Heart left ventricle (tissue), 16 donors: Measurements from ENCODE around the gene ATP1B2. TPM values are rescaled to one million over a fixed set of nuclear protein-coding genes. Genes with fewer than 3 reads are reported as not detected.

ENCODE experiments used
- ATAC-seq, 4 donors: fragments of 200-7000 bp; cut with Tn5 transposase; one replicate each; pipeline ENCODE4 v1.9.1; 2020 to 2022; ENCODE audit warnings: moderate library complexity in 4 of 4, mild to moderate bottlenecking in 3 of 4, moderate number of reproducible peaks in 1 of 4
- DNase-seq, 5 donors: peaks; one replicate each; pipeline ENCODE4 v3.0.0-alpha.2; 2020
- H3K27ac ChIP-seq, 12 donors: fragments of 200-600 bp; sonication (generic) in 4 of 12; one replicate each; pipeline versions ENCODE4 v1.5.0 to v1.8.0; 2016 to 2022; ENCODE audit warnings: mild to moderate bottlenecking in 2 of 12
- H3K27me3 ChIP-seq, 9 donors: fragments of 200-600 bp; sonication (generic) in 2 of 9; one replicate each; pipeline versions ENCODE4 v1.5.1 to v1.8.0; 2016 to 2022; ENCODE audit warnings: mild to moderate bottlenecking in 3 of 9
- H3K36me3 ChIP-seq, 9 donors: fragments of 200-600 bp; sonication (generic) in 2 of 9; one replicate each; pipeline versions ENCODE4 v1.5.0 to v1.8.0; 2018 to 2022; ENCODE audit warnings: mild to moderate bottlenecking in 2 of 9
- H3K4me1 ChIP-seq, 12 donors: fragments of 200-600 bp; sonication (generic) in 4 of 12; one replicate each; pipeline versions ENCODE4 v1.5.0 to v1.8.0; 2016 to 2022; ENCODE audit warnings: mild to moderate bottlenecking in 3 of 12
- H3K4me3 ChIP-seq, 12 donors: fragments of 200-600 bp; sonication (generic) in 4 of 12; one replicate each; pipeline versions ENCODE4 v1.5.0 to v1.8.0; 2017 to 2022; ENCODE audit warnings: mild to moderate bottlenecking in 9 of 12, moderate library complexity in 4 of 12
- H3K9me3 ChIP-seq, 12 donors: fragments of 200-600 bp; sonication (generic) in 4 of 12; one replicate each; pipeline versions ENCODE4 v1.5.0 to v1.8.0; 2016 to 2022; ENCODE audit warnings: mild to moderate bottlenecking in 1 of 12
- POLR2A ChIP-seq, 2 donors: fragments of 450-650 bp; IDR thresholded peaks; one replicate each; pipeline ENCODE4 v1.6.1; 2017; ENCODE audit warnings: antibody characterized with exemption in 2 of 2, mild to moderate bottlenecking in 2 of 2, moderate library complexity in 2 of 2
- WGBS, 4 donors: extraction: QIAGEN DNeasy Blood & Tissue Kit in 2 of 4; methylation state at CpG; one replicate each; pipeline versions ENCODE4 v1.1.5 to v1.1.7; 2013 to 2018; 5-methylcytosine and 5-hydroxymethylcytosine counted together
- intact Hi-C, 10 donors: fragments of 100-400 bp; cut with DNase I; formaldehyde crosslinking; loops; one replicate each; pipeline versions ENCODE4 v1.11.1 to v1.14.2; 2022
- polyA plus RNA-seq, 2 donors: library from polyadenylated mRNA; stranded (reverse); fragments of 200-250 nt; gene quantifications; one replicate each; pipeline ENCODE4 v1.2.3, GENCODE V29; 2013
- total RNA-seq, 9 donors: library from RNA; depleted of rRNA in 2 of 9; stranded (reverse); fragments of >200 nt in 2 of 9; fragmentation: NEBNext Ultra II Directional in 3 of 9; extraction: Animal tissue kit (Norgen Biotek cat#: 25700) in 3 of 9; gene quantifications; one replicate each; pipeline versions ENCODE4 v1.1.0 to v1.2.4, GENCODE V29; 2016 to 2023
- TF ChIP-seq, protein P1 (sequence below), 12 donors: fragments of 200-600 bp; sonication (generic) in 4 of 12; IDR thresholded peaks; one replicate each; pipeline versions ENCODE4 v1.5.0 to v1.8.0; 2018 to 2022; ENCODE audit warnings: antibody characterized with exemption in 12 of 12, mild to moderate bottlenecking in 5 of 12
- donor health status: ischemic (EF 13 %, LVEDD 7.1; RV severe dilation, severe dysfunction).
- donor health status: healthy with polysubstance abuse.
- donor health status: DM: no; HTN: yes; CAD: no.
- donor health status: DM: no; HTN: no; CAD: no.
- donor health status: ischemic (EF 25% LVEDD 6.9; RV normal size, moderate dysfunction).
- donor health status: ischemic (EF 25% LVEDD 5.7; RV mildly dilated, moderate dysfunction).
- donor health status: healthy.
- donor health status: DM: yes; HTN: yes; CAD: no.
- donor health status: ischemic (EF 35%, LVEDD 5.7; RV mildly dilated, moderate dysfunction).
- donor health status: nonischemic (EF 11% LVEDD 7.7; RV severe dilation, severe dysfunction).
- donor health status: DM: yes; HTN: yes; CAD: no.
- donor health status: PGD.
- donor health status: ischemic (EF 29% LVEDD 5.4; RV normal size, mild dysfunction).
- donor health status: nonischemic (EF 23%, LVEDD 6.1; RV moderate dilation, normal function).

The ATP1B2 gene
- total and polyA plus RNA-seq, 11 donors: 0.60 to 6.6 (median 2.9) TPM

GRCh38 chr17:7688808-7689316 lies 38.1 kb downstream of the ATP1B2 start:
- no peak for DNase-seq
- peaks cover 0 to 36% (median 24%) of the 10 kb centered on the region in 12 donors for H3K4me1 ChIP-seq
- ATAC-seq: no peak
- H3K27ac ChIP-seq: peak overlapping the region in 10 of 12 donors; percentile 40 to 99 (median 90)
- intact Hi-C loops: loop anchor here in 9 of 10 donors (2.0 to 10.0 kb wide), 13 partner anchors 28 to 382 kb away; partner anchors contain the start of genes SHBG (in 4 of the 9), ATP1B2 (in 1 of the 9), CYB5D1 (in 1 of the 9) and DNAH2 (in 1 of the 9)
- H3K36me3 ChIP-seq: peaks cover 0 to 22% (median 2%) of the 10 kb centered on the region in 9 donors
- TF ChIP-seq POLR2A (IDR thresholded peaks at IDR 0.05): no peak
- TF ChIP-seq, protein P1, sequence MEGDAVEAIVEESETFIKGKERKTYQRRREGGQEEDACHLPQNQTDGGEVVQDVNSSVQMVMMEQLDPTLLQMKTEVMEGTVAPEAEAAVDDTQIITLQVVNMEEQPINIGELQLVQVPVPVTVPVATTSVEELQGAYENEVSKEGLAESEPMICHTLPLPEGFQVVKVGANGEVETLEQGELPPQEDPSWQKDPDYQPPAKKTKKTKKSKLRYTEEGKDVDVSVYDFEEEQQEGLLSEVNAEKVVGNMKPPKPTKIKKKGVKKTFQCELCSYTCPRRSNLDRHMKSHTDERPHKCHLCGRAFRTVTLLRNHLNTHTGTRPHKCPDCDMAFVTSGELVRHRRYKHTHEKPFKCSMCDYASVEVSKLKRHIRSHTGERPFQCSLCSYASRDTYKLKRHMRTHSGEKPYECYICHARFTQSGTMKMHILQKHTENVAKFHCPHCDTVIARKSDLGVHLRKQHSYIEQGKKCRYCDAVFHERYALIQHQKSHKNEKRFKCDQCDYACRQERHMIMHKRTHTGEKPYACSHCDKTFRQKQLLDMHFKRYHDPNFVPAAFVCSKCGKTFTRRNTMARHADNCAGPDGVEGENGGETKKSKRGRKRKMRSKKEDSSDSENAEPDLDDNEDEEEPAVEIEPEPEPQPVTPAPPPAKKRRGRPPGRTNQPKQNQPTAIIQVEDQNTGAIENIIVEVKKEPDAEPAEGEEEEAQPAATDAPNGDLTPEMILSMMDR (IDR thresholded peaks at IDR 0.05): no peak
- WGBS, 4 donors: 11 to 17% (median 15%) methylated on average over 13 of the region's 13 CpGs
- peak overlapping the region; percentile 1 to 97 (median 84) for H3K4me3 ChIP-seq
- no peaks in the 10 kb centered on the region for H3K9me3 ChIP-seq
- no peaks in the 10 kb centered on the region for H3K27me3 ChIP-seq

DNA sequence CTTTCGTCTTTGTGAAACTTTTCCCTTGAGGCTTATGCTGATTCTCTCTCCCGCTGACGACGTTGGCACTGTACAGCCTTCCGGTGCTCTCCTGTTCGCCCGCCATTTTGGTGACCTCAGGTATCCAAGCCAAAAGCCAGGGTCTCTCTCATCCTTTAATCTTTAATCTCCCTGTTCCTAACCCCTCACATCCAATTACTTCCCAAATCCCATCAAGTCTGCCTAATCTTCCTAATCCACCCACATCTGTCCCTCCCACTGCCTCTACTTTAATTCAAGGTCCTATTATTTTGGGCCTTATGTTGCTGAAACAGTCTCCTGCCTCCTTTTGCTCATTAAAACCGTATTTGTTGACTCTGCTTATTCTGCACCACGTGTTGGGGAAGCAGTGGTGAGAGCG lies 44.9 kb downstream of the ATP1B2 start:
- DNase-seq (no peak), ATAC-seq (no peak)
- Histone ChIP-seq H3K4me3 (no peak overlapping the region), H3K27ac (no peak overlapping the region), H3K4me1 (no peaks in the 10 kb centered on the region), H3K27me3 (no peaks in the 10 kb centered on the region), H3K9me3 (no peaks in the 10 kb centered on the region), H3K36me3 (peaks cover 0 to 38% (median 13%) of the 10 kb centered on the region in 9 donors)
- 91 to 97% (median 95%) methylated on average over 10 of the region's 10 CpGs for WGBS, 4 donors
- intact Hi-C loops: no loop called here
- TF ChIP-seq POLR2A (IDR thresholded peaks at IDR 0.05): no peak
- TF ChIP-seq, protein P1 (IDR thresholded peaks at IDR 0.05): no peak

DNA sequence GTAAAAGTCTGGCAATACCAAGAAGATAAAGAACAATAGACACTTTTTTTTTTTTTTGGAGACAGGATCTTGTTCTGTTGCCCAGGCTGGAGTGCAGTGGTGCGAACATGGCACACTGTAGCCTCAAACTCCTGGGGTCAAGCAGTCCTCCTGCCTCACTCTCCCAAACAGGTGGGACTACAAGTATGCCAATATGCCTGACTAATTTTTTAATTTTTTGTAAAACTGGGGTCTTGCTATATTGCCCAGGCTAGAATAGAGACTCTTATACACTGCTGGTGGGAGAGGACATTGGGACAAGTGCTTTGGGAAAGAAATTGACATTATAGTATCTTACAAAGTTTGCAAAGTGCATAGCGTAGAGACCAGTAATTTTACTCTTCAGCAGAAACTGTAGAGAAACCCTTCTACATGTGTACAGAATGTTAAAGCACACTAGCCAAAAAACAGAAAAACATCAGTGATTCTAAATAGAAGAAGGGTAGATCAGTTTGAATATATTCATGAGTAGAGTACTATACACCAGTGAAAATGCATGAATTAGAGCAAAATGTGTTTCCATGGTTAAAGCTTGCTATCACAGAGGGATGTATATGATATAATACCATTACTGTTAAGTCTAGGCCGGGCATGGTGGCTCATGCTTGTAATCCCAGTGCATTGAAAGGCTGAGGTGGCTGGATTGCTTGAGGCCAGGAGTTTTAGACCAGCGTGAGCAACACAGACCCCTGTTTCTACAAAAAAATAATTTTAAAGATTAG lies 47.3 kb downstream of the ATP1B2 start:
- peaks cover 0 to 48% (median 24%) of the 10 kb centered on the region in 9 donors for H3K36me3 ChIP-seq
- intact Hi-C loops: no loop called here
- TF ChIP-seq, protein P1 (IDR thresholded peaks at IDR 0.05): no peak
- no peak for TF ChIP-seq POLR2A (IDR thresholded peaks at IDR 0.05)

GRCh38 chr17:7700510-7700909 lies 49.8 kb downstream of the ATP1B2 start:
- peaks cover 5 to 23% (median 13%) of the 10 kb centered on the region in 12 donors for H3K4me1 ChIP-seq
- DNase-seq (no peak), ATAC-seq (no peak)
- intact Hi-C loops: no loop called here
- TF ChIP-seq, protein P1 (IDR thresholded peaks at IDR 0.05): no peak
- TF ChIP-seq POLR2A (IDR thresholded peaks at IDR 0.05): no peak
- H3K9me3 ChIP-seq: no peaks in the 10 kb centered on the region
- peaks cover 11 to 21% (median 19%) of the 10 kb centered on the region in 9 donors for H3K27me3 ChIP-seq
- WGBS, 4 donors: 96 to 98% (median 96%) methylated on average over 7 of the region's 7 CpGs
- H3K4me3 ChIP-seq: no peak overlapping the region
- no peak overlapping the region for H3K27ac ChIP-seq
- peaks cover 0 to 27% (median 16%) of the 10 kb centered on the region in 9 donors for H3K36me3 ChIP-seq

More for the DNA sequence above, 47.3 kb downstream of the ATP1B2 start:
- no peak overlapping the region for H3K27ac ChIP-seq
- H3K4me1 ChIP-seq: no peaks in the 10 kb centered on the region
- ATAC-seq: no peak
- no peak for DNase-seq
- WGBS, 4 donors: 96 to 99% (median 96%) methylated on average over 4 of the region's 4 CpGs
- no peak overlapping the region for H3K4me3 ChIP-seq
- no peaks in the 10 kb centered on the region for H3K9me3 ChIP-seq
- no peaks in the 10 kb centered on the region for H3K27me3 ChIP-seq
